Motor neuron (in vitro differentiated cells): ENCODE results near the gene ARL6IP1. TPM values are rescaled to one million over a fixed set of nuclear protein-coding genes. Genes with fewer than 3 reads are reported as not detected.
"Not testable (repeated sequence)": the region's sequence is repeated elsewhere in the genome, so short reads cannot be mapped to it uniquely, and the experiment has no call there.

Source experiments
- ATAC-seq, 8 experiments: fragments of 200-7000 bp; cut with Tn5 transposase; replicated peaks in 6 of 8; 2 replicates each; pipeline ENCODE4 v1.8.0; 2021; ENCODE audit warnings: mild to moderate bottlenecking in 8 of 8, moderate library complexity in 8 of 8
- H3K27ac ChIP-seq, 2 donors: fragments of 250-450 bp; sonication (Bioruptor Pico); 2 replicates each; pipeline ENCODE4 v1.9.0; 2021; ENCODE audit warnings: antibody characterized with exemption in 2 of 2, mild to moderate bottlenecking in 2 of 2, moderate library complexity in 1 of 2
- H3K4me1 ChIP-seq, 2 donors: fragments of 250-450 bp; sonication (Bioruptor Pico); replicated peaks in 1 of 2; 2 replicates each; pipeline ENCODE4 v1.6.1; 2021; ENCODE audit warnings: antibody characterized with exemption in 2 of 2, mild to moderate bottlenecking in 2 of 2, moderate library complexity in 1 of 2
- H3K4me3 ChIP-seq, 5 donors: fragments of 250-450 bp; sonication (Bioruptor Pico); 2 replicates each; pipeline ENCODE4 v1.9.0; 2021; ENCODE audit warnings: antibody characterized with exemption in 5 of 5, mild to moderate bottlenecking in 5 of 5, moderate library complexity in 4 of 5
- WGBS, 10 experiments: fragments of 450-650 bp; shearing (Covaris generic); methylation state at CpG; one replicate each; pipeline ENCODE4 v1.0.0; 2022; 5-methylcytosine and 5-hydroxymethylcytosine counted together
- in situ Hi-C, 9 experiments: fragments of 400-800 bp; cut with MboI; loops; one replicate each; pipeline ENCODE4 v1.15.0; 2021; ENCODE audit warnings: low sequenced_read_pairs in 9 of 9, low pct_unique_long_range_greater_than_20kb in 2 of 9; ENCODE audit not compliant: unreplicated experiment in 9 of 9
- total RNA-seq, 8 experiments: library from RNA; unstranded; fragments of 300-600 nt; gene quantifications; 2 replicates each; pipeline versions ENCODE4 v1.2.3 to v1.2.4, GENCODE V29; 2022

ARL6IP1 gene
- total RNA-seq, 8 experiments from 2014 or later = 90.6 to 355 (median 150) TPM

- in situ Hi-C loops = no loop called here
- Histone ChIP-seq H3K27ac (peak within 1 kb of the TSS; percentile 9 to 85), H3K4me3 (peak within 1 kb of the TSS; percentile 52 to 88 (median 78)), H3K4me1 (peaks cover 21 to 43% of the 10 kb centered on the region in 2 donors)
- peak; percentile 96 to 99 (median 98) for ATAC-seq
- 0 to 18% (median 4%) methylated on average over 3 to 27 of the region's 60 CpGs; no CpG with 5 or more reads in 1 of the 10 experiments for WGBS, 10 experiments
Measured at GRCh38 chr16:18789850-18790706, 11.3 kb downstream of the ARL6IP1 start, which contains the start of gene RPS15A. RPS15A (minus strand) TSS chr16:18790334; CDS start chr16:18789113, 1,221 bp downstream.

DNA sequence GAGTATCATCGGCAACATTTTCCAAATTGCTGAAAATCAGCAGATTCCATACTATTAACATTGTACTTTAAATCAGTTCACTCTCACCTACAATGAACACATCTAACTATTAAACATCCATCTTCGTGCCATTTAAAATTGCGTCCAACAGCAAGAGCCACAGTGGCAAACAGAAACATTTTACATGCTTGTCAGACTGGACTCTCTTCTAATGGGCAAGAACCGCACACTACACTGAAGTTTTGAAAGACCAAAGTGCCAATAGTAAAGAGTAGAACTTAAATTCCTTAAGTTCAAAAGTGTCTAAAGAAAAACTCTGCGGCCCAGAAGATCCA lies 11.9 kb downstream of the ARL6IP1 start:
- Histone ChIP-seq H3K4me3 (peak overlapping the region; percentile 52 to 88 (median 78)), H3K27ac (peak overlapping the region in 1 of 2 donors; percentile 85), H3K4me1 (peaks cover 21 to 43% of the 10 kb centered on the region in 2 donors)
- no peak for ATAC-seq
- 0 to 8% (median 0%) methylated on average over 1 to 5 of the region's 5 CpGs; no CpG with 5 or more reads in 3 of the 10 experiments for WGBS, 10 experiments
- in situ Hi-C loops = no loop called here

DNA sequence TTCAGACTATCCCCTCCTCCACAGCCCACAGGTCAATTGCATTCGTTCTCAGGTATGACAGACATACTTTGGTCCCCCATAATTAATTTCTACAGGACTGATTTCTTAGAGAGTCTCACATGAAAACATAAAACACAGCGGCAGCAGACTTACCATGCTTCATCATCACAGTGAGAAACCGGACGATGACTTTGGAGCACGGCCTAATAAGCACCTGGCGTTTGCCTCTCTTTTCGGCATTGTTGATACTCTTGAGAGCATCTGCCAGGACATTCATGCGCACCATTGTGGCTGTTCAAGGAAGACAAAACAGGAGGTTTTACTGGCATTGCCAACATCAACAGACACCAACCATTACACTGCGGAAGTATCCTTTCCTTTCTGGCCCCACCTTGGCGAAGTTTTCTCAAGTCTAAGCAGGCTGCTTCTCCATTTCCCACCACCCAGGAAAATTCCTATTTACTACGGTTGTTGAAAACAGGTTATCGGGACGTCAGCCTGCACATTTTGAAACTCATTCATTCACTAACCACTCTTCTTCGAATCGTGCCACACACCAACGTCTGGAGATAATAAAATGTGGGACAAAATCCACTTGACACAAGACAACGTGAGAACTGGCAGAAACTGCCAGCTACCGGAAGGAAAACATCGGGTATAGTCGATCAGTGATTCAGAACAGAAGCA lies 12.4 kb downstream of the ARL6IP1 start:
- no peak for ATAC-seq
- 0 to 26% (median 16%) methylated on average over 6 to 20 of the region's 20 CpGs for WGBS, 10 experiments
- H3K27ac ChIP-seq = no peak overlapping the region
- H3K4me3 ChIP-seq = peak overlapping the region; percentile 52 to 88 (median 78)
- H3K4me1 ChIP-seq = peaks cover 21 to 43% of the 10 kb centered on the region in 2 donors
- in situ Hi-C loops = no loop called here

DNA sequence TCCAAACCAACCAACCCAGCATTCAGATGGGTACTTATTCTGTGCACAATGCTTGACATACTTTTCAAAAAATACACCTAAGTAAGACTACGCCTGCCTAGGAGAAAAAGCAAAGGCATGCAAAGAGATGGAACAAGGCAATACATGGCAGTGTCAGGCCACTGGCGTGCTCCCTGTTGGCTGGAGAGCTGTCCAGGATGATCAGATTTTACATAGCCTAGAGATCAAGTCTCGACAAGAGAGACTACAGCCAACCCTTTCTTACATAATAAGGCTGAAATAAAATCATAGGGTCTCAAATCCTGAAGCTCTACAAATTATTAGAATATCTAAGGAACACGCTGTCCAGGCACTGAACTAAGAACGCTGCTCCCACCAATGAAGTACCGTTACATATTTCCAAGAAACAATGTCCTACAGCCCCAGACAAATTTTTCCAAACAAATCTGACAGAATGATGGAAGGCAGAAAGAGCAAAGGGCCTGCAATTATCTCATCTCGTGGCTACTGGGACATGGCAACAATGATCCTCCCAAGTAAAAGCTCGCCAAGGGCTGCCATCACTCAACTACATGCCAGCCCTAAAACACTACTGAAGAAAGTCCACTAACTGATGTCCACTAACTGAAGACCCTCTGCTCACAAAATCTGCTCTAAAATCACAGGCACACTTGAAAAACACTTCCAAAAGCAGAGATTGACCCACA lies 16.3 kb downstream of the ARL6IP1 start:
- WGBS, 10 experiments = 75 to 100% (median 91%) methylated on average over 1 to 6 of the region's 8 CpGs
- Histone ChIP-seq H3K27ac (no peak overlapping the region), H3K4me3 (no peak overlapping the region), H3K4me1 (peaks cover 21 to 39% of the 10 kb centered on the region in 2 donors)
- in situ Hi-C loops = no loop called here
- ATAC-seq = no peak

GRCh38 chr16:18783430-18784341 lies 17.7 kb downstream of the ARL6IP1 start:
- no peak for ATAC-seq
- WGBS, 10 experiments = 83 to 100% (median 94%) methylated on average over 1 to 12 of the region's 17 CpGs
- no peak overlapping the region for H3K4me3 ChIP-seq
- in situ Hi-C loops = no loop called here
- H3K4me1 ChIP-seq = peaks cover 19 to 34% of the 10 kb centered on the region in 2 donors
- H3K27ac ChIP-seq = no peak overlapping the region

GRCh38 chr16:18782697-18783429 lies 18.5 kb downstream of the ARL6IP1 start:
- H3K4me3 ChIP-seq = no peak overlapping the region
- WGBS, 10 experiments = 88 to 100% (median 93%) methylated on average over 2 to 6 of the region's 8 CpGs; no CpG with 5 or more reads in 2 of the 10 experiments
- H3K27ac ChIP-seq = no peak overlapping the region
- in situ Hi-C loops = no loop called here
- no peak for ATAC-seq
- peaks cover 11 to 26% of the 10 kb centered on the region in 2 donors for H3K4me1 ChIP-seq

GRCh38 chr16:18781232-18781631 lies 20.1 kb downstream of the ARL6IP1 start:
- ATAC-seq = peak in 2 of 8 experiments; percentile 5 to 18
- in situ Hi-C loops, H3K27ac ChIP-seq, H3K4me3 ChIP-seq: not testable (repeated sequence)
- no CpG with 5 or more reads among the region's 6 CpGs for WGBS, 10 experiments
- peaks cover under 1 to 11% of the 10 kb centered on the region in 2 donors for H3K4me1 ChIP-seq

- H3K27ac ChIP-seq, H3K4me1 ChIP-seq, H3K4me3 ChIP-seq, in situ Hi-C loops: not testable (repeated sequence)
- WGBS, 10 experiments = 60% methylated on average over 1 of the region's 8 CpGs; no CpG with 5 or more reads in 9 of the 10 experiments
- ATAC-seq = peak in 7 of 8 experiments; percentile 12 to 42 (median 26)
Measured at GRCh38 chr16:18780460-18781026, 20.8 kb downstream of the ARL6IP1 start.

- no CpG with 5 or more reads among the region's 1 CpG for WGBS, 10 experiments
- in situ Hi-C loops, ATAC-seq, H3K4me3 ChIP-seq, H3K27ac ChIP-seq, H3K4me1 ChIP-seq: not testable (repeated sequence)
Measured at GRCh38 chr16:18777664-18778063, 23.7 kb downstream of the ARL6IP1 start.

DNA sequence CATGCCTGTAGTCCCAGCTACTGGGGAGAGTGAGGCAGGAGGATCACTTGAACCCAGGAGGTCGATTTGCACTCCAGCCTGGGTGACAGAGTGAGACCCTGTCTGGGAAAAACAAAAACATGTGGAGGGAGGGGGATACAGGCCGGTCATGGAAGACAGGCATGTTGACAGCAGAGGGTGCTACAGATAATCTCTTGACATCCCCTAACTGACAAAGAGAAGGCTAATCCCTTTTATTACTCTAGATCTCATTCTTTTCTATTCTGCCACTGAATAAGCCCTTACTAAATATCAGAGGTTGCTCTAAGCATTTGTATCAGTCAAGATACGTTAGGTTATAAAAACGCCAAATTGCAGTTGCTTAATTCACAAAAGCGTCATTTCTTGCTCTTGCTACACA lies 25.0 kb downstream of the ARL6IP1 start:
- in situ Hi-C loops, H3K27ac ChIP-seq, H3K4me3 ChIP-seq, H3K4me1 ChIP-seq: not testable (repeated sequence)
- WGBS, 10 experiments = 100% methylated on average over 1 to 3 of the region's 5 CpGs; no CpG with 5 or more reads in 8 of the 10 experiments
- ATAC-seq = peak in 1 of 8 experiments; percentile 14

DNA sequence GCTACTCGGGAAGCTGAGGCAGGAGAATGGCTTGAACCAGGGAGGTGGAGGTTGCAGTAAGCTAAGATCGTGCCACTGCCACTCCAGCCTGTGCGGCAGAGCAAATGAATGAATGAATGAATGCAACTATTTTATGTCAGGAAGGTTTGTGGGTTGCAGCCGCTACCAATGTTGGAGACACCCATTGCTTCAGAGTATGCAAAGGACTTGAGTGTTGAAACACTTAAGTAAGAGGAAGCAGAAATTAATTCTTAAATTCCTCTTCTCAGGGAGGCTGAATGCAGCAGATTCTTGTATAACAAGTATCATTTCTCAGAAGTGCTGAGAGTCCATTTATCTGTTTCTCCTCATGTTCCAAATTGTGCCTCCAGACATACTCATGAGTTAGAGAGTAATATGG lies 26.7 kb downstream of the ARL6IP1 start:
- peak in 3 of 8 experiments; percentile 12 to 21 (median 15) for ATAC-seq
- 60 to 100% (median 90%) methylated on average over 1 to 4 of the region's 4 CpGs; no CpG with 5 or more reads in 4 of the 10 experiments for WGBS, 10 experiments

More for the DNA sequence above, 26.7 kb downstream of the ARL6IP1 start:
- H3K4me3 ChIP-seq, H3K4me1 ChIP-seq, H3K27ac ChIP-seq, in situ Hi-C loops: not testable (repeated sequence)
